Bone marrow (tissue), 2 donors: ENCODE data around the gene PPP6R3.
A peak's percentile ranks its signal among the peaks of the same experiment; 100 is the strongest.
"Not testable (repeated sequence)": the region's sequence is repeated elsewhere in the genome, so short reads cannot be mapped to it uniquely, and the experiment has no call there.

Source experiments
- DNase-seq, 2 donors: peaks; one replicate each; lab custom pipeline; 2025; lab: John Stamatoyannopoulos, UW

PPP6R3 gene

DNA sequence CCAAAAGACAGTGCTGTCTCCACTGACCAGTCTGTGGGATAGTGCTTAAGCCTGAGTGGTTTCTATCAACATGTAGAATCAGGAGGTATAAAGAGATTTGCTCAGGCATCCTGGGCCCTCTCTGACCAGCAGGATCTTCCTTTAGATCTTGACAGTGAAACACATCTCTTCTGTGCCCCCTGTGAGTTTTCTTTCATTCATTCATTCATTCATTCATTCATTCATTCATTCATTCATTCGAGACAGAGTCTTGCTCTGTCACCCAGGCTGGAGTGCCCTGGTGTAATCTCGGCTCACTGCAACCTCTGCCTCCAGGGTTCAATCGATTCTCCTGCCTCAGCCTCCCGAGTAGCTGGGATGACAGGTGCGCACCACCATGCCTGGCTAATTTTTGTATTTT lies 26.4 kb upstream of the PPP6R3 start:
- not testable (repeated sequence) for DNase-seq

DNA sequence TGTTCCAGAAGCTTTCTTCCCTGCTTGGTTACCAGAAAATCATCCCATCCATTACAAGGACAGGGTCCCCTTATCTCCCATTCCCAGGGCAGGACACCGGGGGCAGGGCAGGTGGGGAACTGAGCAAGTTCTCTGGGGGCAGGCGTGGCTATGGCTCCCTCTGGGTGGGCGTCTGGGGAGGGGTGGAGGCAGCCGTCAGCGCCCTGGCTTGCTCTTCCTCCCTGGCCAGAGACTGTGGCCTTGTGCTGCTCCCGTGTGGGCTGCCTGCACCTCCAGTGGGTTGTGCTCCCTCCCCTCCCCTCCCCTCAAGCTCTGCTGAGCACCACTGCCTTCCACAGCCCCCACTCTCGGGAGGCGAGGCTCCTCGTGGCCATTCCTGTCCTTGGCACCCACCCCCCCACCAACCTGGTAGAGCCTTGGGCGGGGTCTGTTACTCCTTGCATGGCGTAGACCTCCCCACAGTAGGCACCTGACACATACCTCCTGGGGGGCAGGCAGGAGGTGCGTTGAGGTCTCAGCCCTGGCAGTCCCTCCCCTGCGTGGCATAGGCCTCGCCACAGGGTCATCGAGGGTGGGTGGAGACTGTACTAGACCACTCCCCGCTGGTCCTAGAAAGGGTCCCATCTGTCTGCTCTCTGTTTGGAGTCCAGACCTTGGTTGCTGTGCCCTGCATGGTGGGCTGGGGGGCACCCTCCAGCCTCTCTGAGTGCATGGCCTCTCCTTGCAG lies 24.2 kb upstream of the PPP6R3 start:
- DNase-seq: no peak

DNA sequence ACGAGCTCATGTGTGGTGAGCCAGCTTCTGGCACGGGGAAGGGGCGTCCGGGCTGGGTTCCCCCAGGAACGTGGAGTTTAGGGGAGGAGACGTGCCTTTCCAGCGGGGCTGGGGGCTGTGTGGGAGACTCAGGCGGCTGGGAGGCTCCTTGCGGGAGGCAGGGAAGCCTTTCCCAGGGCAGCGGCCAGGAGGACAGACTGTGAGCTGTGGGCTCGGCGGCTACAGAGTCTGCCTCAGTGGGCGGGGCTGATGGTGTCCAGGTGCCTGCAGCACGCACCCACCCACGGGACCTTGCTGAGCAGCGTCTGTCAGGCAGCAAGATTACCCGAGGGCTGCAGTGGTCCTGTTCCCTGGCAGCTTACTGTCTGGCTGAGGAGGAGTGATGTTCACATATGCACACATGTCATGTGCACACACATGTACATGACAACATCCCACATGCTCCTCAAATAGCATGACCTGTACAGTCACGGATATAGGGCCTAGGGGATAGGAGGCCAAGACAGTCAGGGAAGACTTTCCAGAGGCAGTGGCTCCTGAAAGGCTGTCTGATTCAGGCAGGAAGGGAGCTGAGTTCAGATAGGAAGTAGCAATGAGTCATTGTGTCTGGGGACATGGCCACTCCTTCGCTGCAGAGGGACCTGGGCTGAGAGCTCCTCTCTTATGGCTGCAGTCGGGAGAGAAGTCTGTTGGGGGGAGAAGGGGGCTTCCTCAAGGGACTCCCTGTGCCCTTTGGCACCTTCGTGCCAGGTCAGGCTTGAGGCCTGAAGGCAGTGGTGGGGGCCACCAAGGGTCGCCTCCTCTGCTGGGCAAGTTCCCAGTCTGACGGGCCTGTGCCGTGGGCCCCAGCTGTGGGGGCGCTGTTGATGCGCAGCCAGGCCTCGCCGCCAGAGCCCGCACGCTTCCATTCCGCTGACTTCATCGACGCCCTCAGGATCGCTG lies 23.3 kb upstream of the PPP6R3 start:
- peak; percentile 17 to 90 for DNase-seq

DNA sequence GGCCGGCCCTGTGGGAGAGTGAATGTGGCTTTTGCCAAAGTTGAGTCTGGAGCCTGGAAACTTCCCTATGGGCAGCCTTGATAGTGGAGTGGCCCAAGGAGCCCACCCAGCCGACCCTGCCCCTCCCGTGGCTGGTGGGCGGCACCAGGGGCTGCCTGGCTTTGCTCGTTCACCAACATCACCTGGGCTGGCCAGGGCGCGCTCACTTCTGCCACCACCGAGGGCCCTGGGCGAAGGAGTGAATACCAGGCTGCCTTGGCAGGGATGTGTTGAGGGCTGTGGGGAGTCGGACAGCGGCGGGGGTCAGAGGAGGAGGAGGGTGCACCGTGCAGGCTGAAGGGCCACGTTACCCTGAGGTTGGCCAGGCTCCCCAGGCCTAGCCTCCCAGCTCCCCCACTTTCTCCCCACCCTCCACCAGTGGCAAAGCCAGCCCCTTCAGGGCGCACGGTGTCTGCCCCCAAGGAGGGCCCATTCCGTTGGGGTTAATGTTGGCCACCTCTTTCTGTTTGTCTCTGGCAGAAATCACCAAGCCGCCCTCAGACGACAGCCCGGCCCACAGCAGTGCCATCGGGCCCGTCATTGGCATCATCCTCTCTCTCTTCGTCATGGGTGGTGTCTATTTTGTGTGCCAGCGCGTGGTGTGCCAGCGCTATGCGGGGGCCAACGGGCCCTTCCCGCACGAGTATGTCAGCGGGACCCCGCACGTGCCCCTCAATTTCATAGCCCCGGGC lies 22.5 kb upstream of the PPP6R3 start:
- no peak for DNase-seq

DNA sequence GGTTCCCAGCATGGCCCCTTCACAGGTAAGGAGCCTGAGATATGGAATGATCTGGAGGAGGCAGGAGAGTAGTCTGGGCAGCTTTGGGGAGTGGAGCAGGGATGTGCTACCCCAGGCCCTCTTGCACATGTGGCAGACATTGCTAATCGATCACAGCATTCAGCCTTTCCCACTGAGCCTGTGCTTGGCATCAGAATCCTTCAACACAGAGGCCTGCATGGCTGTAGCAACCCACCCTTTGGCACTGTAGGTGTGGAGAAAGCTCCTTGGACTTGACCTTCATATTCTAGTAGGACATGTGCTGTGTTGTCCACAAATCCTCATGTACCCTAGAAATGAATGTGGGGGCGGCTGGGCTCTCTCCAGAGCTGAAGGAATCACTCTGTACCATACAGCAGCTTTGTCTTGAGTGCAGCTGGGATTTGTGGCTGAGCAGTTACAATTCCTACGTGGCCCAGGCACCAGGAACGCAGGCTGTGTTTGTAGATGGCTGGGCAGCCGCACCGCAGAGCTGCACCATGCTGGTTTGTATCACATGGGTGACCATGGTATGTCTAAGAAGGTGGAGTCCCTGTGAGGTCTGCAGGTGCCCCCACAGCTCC lies 21.8 kb upstream of the PPP6R3 start:
- no peak for DNase-seq

DNA sequence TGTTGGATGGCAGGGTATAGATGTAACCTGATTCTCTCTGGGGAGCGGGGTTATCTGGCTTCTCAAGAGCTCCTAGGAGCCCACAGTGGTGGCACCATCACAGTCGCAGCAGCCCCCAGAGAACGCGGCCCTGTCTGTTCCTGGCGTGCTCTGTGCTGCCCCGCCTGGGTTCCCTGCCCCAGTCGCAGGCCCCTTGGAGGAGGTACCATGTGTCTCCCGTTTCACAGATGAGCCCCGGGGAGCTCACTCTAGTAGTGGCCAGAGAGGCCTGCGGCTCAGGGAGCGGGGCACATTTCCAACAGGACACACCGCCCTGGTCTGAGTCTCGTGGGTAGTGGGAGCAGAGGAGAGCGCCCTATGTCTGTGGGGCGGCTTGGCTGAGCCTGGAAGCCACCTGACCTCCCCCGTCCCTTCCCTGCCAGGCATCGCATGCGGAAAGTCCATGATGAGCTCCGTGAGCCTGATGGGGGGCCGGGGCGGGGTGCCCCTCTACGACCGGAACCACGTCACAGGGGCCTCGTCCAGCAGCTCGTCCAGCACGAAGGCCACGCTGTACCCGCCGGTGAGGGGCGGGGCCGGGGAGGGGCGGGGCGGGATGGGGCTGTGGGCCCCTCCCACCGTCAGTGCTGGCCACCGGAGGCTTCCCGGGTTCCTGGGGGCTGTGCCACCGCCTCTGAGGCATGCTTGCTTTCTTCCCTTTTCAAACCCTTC lies 21.0 kb upstream of the PPP6R3 start:
- no peak for DNase-seq

DNA sequence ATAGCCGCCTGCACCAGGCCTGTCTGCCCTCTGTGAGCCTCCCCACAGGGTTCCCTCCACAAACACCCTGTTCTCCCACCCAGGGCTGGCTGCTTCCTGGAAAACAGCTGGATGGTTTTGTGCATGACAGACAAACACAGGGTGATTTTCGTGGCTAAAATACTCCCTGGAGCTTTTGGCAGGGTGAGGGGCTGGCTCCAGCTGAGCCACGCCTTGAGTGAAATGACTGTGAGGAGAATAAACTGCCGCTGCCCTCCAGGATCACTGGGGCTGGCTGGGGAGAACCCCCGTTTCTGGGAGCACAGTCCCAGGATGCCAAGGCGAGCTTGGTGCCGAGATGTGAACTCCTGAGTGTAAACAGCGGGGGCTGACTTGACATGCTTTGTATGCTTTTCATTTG lies 20.3 kb upstream of the PPP6R3 start:
- no peak for DNase-seq

DNA sequence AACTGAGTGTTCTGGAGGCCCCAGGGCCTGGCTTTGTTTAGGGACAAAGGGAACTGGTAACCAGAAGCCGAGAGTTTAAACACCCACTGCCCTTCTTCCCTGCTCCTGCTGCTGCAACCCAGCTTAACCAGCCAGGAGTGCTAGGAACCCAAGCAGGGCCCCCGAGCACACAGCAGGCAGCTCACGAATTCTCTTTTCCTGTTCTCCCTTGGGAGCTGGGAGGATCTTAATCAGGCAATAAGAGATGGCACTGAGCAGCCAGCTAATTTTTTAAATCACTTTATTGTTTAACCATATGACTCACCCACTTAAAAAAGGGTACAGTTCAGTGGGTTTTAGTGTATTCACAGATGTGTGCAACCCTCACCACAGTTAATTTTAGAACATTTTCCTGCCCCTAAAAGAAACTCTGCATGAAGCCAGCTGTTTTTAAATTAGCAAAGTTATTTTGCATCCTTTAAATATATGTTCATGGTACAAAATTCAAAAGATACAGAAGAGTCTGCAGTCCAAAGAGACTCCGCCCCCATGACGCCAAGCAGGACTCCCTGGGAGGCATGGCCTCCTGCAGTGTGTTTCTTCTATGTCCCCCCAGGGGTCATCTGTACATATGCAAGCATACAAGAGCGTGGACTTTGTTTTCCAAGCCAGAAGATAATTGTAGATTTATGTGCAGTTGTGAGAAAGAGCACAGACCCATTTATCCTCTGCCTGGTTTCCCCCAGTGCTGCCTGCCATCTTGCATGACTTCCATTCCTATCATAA lies 18.9 kb upstream of the PPP6R3 start:
- peak in 1 of 2 donors; percentile 19 for DNase-seq

DNA sequence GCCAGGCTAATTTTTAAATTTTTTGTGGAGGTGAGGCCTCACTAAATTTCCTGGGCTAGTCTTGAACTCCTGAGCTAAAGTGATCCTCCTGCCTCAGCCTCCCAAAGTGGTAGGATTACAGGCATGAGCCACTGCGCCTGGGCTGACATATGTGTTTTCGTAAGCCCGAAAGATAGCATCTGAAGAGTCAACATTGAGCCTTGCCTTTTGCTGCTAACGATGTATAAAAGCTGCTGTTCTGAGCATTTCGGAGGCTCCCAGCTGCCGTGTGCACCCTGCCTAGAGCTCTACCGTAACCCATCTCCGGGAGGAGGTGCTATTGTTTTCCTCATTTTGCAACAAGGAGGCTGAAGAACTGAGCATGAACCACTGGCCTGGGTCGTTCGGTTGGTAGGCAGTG lies 18.1 kb upstream of the PPP6R3 start:
- no peak for DNase-seq

DNA sequence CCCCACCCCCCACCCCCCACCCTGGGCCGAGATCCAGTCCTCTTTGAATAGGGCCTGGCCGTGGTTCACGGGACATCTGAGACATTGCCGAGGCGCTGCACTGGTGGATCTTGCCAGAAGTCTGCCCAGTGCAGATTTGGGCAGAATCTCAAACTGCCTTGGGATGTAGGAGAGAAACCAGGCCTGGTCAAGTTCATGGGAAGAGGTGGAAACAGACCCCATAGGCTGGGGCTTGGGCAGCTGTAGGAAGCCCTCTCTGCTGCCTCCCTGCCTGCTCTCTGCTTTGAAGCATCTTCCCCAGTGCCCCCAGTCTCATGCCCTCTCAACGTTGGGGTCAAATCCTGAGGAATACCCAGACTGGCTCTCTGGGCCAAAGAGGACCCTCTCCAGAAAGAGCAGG lies 16.0 kb upstream of the PPP6R3 start:
- no peak for DNase-seq

DNA sequence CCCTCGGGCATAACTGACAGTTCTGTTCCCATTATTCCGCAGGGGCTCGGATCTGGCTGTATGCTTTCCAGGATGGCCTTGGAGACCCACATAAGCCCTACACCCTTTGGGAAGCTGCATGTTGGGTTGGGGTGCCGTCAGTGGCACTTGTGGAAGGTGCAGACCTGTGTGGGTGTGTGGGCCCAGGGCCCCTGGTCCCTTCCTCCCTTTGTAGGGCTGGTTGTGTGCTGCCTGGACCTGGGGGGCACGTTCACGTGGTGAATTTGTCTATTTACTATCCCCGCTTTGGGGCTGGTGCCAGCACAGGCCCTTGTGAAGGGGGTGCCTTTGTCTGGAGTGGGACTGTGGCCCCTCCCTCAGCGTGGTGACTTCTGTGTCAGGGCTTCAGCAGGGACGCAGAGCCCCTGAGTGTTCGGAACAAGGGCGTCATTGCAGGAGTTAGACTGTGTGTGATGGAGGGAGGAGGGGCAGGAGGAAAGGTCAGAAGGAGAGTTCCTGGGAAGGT lies 15.0 kb upstream of the PPP6R3 start:
- DNase-seq: no peak

DNA sequence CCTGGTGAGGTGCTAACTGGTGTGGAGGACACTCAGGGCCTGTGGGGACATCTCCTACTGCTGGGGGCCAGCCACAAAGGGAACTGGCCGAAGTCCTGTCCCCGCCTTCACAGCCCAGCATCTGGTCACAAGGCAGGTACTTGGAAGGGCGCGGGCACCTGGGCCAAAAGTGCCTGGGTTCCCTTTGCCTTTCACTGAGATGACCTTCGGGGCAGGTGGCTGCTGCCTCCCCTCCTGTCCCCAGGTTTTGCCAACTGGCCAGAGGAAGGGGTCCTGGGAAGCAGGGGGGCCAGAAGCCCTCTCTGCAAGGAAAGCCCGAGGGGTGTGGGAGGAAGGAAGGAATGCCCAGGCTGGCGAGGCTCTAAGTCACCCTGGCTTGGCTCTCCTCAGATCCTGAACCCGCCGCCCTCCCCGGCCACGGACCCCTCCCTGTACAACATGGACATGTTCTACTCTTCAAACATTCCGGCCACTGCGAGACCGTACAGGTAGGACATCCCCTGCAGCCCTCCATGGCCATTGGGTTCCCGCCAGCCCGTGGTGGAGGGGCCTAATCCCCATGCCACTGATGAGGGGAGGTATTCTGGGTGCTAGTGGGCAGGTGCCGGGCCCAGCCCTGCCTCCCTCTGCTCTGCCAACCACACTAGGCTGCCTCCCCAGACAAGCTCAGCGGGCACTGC lies 14.4 kb upstream of the PPP6R3 start:
- no peak for DNase-seq

DNA sequence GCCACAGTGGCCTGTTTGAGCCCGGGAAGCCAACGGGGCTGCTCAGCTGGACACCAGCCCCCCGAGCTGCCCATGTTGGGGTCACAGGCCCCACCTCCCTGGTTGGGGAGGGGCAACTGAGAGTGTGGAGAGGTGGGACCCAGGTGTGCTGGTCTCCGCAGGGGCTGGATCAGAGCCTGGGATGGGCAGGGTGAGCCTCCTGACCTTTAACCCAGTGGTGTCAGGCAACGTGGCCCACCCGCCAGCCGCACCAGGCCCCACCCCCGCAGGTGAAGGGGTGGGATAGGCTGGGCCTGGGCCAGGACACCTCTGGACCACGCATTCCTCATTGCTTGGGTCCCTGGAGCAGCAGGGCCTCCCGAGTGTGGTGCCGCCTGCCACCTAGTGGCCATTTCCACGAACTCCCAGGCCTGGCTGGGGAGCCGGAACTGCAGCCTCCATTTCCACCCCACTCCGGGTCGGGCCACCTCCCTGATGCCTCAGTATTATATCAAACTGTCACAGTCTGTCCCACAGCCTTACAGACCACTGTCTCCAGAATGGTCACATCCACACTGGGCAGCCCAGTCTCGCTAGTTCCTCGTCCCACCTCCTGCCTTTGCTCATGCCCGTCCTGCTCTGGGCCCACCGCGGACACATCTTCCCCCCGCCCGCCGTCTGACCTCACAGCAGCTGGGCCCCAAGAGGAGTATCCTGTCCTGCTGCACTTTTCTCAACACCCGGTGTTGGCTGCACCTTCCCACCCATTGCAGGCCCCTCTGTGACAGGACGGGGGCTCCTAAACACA lies 13.3 kb upstream of the PPP6R3 start:
- peak; percentile 37 to 61 for DNase-seq

DNA sequence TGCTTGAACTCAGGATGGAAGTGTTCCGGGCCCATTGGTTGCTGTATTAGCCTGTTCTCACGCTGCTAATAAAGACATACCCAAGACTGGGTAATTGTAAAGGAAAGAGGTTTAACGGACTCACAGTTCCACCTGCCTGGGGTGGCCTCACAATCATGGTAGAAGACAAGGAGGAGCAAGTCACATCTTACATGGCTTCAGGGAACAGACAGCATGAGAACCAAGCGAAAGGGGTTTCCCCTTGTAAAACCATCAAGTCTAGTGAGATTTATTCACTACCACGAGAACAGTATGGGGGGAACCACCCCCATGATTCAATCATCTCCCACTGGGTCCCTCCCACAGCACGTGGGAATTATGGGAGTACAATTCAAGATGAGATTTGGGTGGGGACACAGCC lies 12.6 kb upstream of the PPP6R3 start:
- DNase-seq: not testable (repeated sequence)

DNA sequence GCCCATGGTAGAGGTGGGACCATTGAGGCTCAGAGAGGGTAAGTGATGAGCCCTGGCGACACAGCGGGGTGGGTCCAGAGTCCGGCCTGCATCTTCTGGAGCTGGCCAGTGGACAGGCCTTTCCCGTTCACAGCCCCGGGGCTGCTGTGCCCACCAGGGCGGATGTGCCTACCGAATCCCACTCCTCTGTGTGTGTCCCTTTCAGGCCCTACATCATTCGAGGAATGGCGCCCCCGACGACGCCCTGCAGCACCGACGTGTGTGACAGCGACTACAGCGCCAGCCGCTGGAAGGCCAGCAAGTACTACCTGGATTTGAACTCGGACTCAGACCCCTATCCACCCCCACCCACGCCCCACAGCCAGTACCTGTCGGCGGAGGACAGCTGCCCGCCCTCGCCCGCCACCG lies 11.9 kb upstream of the PPP6R3 start:
- DNase-seq: no peak

DNA sequence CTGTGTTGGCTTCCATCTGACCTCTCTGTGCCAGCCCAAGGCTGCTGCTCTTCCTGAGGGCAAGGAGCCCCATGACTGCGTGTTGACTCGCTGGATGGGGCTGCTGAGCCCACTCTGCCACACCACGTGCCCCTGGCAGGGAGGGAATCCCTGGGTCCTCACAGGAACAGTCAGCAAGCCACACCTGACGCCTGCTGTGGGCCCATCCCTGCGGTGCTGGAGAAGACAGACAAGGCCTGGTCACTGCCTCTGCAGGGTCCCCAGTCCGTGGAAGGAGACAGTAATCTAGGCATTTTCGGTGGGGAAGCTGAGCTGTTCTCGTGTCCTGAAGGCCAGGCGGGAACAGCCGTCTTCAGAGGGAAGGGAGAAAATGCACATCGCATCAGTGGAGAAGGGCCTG lies 10.6 kb upstream of the PPP6R3 start:
- no peak for DNase-seq

DNA sequence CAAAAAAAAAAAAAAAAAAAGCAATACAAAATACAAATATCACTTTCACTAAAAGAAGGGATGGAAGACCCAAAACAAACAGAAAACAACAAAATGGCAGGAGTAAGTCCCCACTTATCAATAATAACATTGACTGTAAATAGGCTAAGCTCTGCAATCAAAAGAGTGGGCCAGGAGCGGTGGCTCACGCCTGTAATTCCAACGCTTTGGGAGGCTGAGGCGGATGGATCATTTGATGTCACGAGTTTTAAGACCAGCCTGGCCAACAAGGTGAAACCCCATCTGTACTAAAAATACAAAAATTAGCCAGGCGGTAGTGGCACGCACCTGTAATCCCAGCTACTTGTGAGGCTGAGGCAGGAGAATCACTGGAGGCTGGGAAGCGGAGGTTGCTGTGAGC lies 9.8 kb upstream of the PPP6R3 start:
- no peak for DNase-seq

DNA sequence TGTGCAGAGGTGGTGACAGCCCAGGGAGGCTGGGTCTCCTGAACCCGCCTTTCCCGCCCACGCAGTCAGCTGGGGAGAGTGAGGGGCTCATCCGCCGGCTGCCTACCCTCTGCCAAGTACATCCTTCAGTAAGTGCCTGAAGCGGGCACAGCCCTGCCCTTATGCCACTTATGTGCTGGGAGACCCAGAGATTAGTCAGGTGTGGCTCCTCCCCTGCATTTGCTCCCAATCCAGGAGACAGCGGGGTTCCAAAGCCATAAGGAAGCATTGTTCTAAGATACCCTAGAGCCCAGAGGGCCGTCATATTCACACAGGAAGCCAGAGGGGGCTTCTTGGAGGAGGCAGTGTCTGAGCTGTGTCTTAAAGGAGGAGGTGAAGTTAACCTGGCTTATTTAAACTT lies 5.8 kb upstream of the PPP6R3 start:
- DNase-seq: no peak

DNA sequence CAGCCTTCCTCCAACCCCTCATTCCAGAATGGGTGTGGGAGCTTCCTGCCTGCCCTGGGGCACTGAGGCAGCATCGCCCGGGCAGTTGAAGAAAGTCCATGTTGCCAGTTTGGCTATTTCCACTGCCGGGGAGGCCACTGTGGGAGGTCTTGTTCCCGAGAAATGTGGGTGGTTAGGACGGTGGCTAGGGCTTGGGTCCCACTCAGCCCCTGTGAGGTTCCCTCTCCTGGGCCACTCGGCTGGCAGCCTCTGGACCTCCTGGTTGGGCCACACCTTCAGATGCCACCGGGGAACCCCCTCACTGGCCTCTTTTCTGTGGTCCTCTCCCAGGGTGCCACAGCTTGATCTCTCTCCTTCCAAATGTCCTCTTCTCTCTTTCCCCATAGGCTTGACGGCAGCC lies 5.1 kb upstream of the PPP6R3 start:
- no peak for DNase-seq
